NOMO-1 (cell line): ENCODE measurements around the gene HELB.

ENCODE experiments used
- DNase-seq, 2 experiments: peaks; one replicate each; lab custom pipeline; 2025; ENCODE audit not compliant: unreplicated experiment in 2 of 2; lab: John Stamatoyannopoulos, UW

The HELB gene

DNA sequence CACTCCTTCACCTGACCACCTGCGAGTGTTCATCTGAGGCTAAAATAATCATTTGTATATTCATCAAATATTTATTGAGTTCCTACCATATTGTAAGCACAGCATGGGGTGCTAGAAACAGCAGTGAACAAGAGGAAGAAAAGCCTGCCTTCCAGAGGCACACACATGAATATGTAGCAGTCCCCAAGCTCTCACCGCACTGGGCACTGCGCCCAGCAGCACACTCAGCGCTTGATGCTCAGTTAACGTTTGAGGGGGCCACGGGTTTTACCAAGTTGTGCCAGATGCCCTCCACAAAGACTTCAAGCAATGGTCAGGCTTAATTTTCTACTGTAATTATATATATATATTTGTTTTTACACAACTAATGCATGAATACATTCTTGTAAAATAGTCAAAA lies 52.0 kb downstream of the HELB start:
- no peak for DNase-seq

GRCh38 chr12:66359300-66359699 lies 57.0 kb downstream of the HELB start:
- no peak for DNase-seq

GRCh38 chr12:66361703-66362102 lies 59.4 kb downstream of the HELB start:
- DNase-seq = no peak

DNA sequence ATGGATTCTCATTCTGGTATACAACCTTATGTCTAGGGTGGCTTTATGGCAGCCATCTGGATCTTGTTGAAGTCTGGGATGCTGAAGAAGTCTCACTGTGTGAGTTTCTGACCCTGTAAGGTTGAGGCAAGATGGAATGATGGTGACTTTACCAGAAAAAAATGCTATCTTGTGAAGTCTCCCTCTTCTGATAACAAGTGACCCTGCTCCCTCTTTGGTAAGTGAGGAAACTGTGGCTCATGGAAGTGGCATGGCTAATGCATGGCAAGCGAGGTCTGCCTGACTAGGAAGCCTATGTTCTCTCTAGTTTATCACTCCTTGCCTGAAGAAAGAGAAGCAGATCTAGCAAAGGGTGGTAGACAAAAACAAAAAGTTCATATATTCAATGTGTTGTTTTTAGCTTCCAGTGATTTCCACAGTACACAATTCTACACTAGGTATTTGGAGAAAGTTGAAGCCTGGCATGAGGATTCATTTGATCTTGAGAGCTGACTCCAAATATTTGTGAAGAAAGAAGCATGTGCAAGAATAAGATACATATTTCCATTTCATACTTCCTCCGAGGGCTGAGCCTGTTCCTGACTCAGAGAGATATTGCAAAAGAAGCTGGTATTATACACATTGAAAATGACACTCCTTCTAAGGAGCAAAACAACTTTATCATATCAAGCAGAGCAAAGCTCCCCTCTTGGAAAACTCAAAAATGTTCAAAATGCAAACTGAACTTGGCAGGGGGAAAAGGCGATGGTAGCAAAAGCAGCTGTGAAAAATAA lies 63.6 kb downstream of the HELB start:
- peak; percentile 4 to 64 for DNase-seq

DNA sequence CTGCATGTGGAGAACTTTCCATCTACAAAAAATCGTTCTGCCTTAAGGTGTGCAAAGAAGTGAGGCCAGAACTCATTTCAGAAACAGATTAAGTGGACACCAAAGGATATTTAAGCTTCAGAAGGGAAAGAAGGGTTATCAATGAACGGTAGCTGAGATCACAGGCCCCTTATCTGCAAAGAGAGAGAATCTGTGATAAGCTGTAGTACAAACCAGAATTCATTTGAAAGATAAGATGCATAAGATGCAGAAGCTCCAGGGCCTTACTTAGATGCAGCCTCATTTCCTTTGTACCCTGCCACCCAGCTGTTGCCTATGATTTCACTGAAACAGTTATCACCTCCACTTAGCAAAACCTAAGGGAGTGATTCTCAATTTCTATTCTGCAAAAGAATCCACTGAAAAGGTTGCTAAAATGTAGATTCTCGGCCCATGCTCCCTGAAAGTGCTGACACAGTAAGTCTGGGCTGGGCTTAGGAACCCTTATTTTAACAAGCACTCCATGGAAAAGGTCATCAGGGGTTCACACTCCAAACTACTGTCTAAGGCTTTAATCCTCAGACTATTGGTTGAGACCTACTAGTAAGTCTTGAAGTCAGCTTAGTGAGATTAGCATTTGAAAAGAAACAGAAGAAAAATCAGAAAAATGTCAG lies 64.8 kb downstream of the HELB start:
- DNase-seq = no peak

- no peak for DNase-seq
Measured at GRCh38 chr12:66371982-66372381, 69.7 kb downstream of the HELB start.

GRCh38 chr12:66375560-66375959 lies 73.3 kb downstream of the HELB start:
- DNase-seq = no peak

- DNase-seq = peak; percentile 60 to 79
Measured at GRCh38 chr12:66379616-66380015, 77.3 kb downstream of the HELB start.

DNA sequence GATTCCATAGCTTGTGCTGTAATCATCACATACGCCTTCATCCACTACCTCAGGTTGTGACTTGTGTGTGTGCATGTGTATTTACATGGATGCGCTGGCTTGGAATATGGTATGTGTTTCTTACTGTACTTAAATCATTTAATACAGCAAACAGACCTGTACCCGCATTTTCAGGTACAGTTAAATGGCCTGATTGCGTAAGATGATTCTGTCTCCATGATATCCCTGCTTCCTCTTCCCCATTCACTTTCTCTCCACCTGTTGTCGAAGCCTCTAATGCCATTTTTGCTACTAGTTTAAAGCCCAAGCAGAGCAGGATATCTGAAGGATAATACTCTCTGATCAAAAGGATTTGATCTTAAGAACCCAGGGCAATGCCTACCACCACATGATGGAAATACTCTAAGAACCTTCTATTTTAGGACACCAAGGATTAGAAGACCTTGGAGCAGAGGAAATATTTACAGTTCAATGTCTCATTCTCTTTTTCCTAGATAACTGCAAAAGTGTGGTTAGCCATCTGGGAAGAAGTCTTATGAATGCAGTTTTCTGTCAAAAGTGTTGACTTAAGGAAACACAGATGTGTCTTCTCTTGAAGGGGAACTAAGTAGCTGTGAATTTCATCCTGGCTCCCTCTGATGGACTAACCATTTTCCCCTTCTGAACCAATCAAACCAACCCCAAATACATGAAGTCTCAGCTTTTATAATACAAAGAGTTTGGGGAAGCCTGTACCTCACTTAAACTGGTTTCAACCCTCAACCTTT lies 78.7 kb downstream of the HELB start:
- DNase-seq = peak; percentile 4

DNA sequence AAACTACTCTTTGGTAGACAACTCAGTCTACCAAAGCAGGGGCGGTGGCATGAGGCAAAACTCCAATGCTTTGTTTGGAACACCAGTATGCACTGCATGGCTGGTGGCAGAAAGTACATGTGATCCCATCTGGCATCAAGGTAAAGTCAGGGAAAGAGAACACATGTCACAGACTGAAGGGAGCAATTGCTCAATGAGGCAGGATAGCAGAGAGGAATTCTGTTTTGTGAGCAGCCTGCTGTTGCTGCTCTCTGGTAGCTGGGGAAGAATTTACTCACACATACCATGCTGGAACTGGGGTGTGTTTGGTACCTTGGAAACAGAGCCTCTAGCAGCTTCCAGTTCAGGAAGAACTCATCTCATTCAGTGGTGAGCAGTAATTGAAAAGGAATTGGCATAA lies 84.8 kb downstream of the HELB start:
- no peak for DNase-seq
